Caco-2 (cell line): ENCODE measurements around the gene FGF19. TPM values are rescaled to one million over a fixed set of nuclear protein-coding genes. Genes with fewer than 3 reads are reported as not detected.

Source experiments
- BruUV-seq: library from RNA; stranded (reverse); fragments of 400-500 nt; replicated peaks from 2 replicates; lab custom pipeline; 2021; lab: Mats Ljungman, UMichigan
- CTCF ChIA-PET: fragments of 300-600 bp; sonication (Branson Sonifier 250); formaldehyde crosslinking; loops from one replicate; lab custom pipeline; 2022; ENCODE audit warnings: antibody characterized with exemption; lab: Charles Lee
- POLR2A ChIA-PET: fragments of 300-600 bp; sonication (Branson Sonifier 250); formaldehyde crosslinking; loops from one replicate; lab custom pipeline; 2022; ENCODE audit warnings: antibody characterized with exemption; lab: Charles Lee
- DNase-seq, 2 experiments: peaks; one replicate each; pipeline versions ENCODE4 v3.0.0 to v3.0.0-alpha.2; 2020 to 2022
- H3K27me3 ChIP-seq: replicated peaks from 2 replicates; pipeline ENCODE4 v1.6.0; 2011; ENCODE audit warnings: low read length; ENCODE audit not compliant: control insufficient read depth, insufficient read depth
- H3K36me3 ChIP-seq: 2 replicates; pipeline ENCODE4 v1.5.1; 2011; ENCODE audit warnings: low read length; ENCODE audit not compliant: control insufficient read depth, insufficient read depth
- H3K4me1 ChIP-seq: fragments of 250-450 bp; sonication (Bioruptor Pico); 2 replicates; pipeline ENCODE4 v1.5.1; 2020; ENCODE audit warnings: mild to moderate bottlenecking
- H3K4me3 ChIP-seq: 2 replicates; pipeline ENCODE4 v1.5.1; 2011; ENCODE audit warnings: low read depth, mild to moderate bottlenecking, control low read depth, low read length
- H3K9me3 ChIP-seq: fragments of 250-450 bp; sonication (Bioruptor Pico); 2 replicates; pipeline ENCODE4 v1.5.1; 2020; ENCODE audit warnings: mild to moderate bottlenecking, moderate library complexity
- H3K27ac Mint-ChIP-seq: one replicate; pipeline ENCODE4 v1.8.0; 2022; ENCODE audit warnings: mixed read lengths; ENCODE audit not compliant: unreplicated experiment
- H3K27me3 Mint-ChIP-seq: one replicate; pipeline ENCODE4 v1.8.0; 2022; ENCODE audit warnings: mixed read lengths; ENCODE audit not compliant: insufficient read depth, unreplicated experiment
- H3K36me3 Mint-ChIP-seq: one replicate; pipeline ENCODE4 v1.8.0; 2022; ENCODE audit warnings: mild to moderate bottlenecking, mixed read lengths; ENCODE audit not compliant: insufficient read depth, unreplicated experiment
- H3K4me1 Mint-ChIP-seq: one replicate; pipeline ENCODE4 v1.8.0; 2022; ENCODE audit warnings: low read depth, mixed read lengths; ENCODE audit not compliant: unreplicated experiment
- H3K4me3 Mint-ChIP-seq: one replicate; pipeline ENCODE4 v1.8.0; 2022; ENCODE audit warnings: mild to moderate bottlenecking, moderate library complexity, mixed read lengths; ENCODE audit not compliant: unreplicated experiment
- H3K9me3 Mint-ChIP-seq: one replicate; pipeline ENCODE4 v1.8.0; 2022; ENCODE audit warnings: mixed read lengths; ENCODE audit not compliant: unreplicated experiment
- intact Hi-C: fragments of 100-400 bp; cut with micrococcal nuclease; formaldehyde crosslinking; loops from one replicate; pipeline ENCODE4 v1.10.0; 2022; ENCODE audit not compliant: unreplicated experiment
- total RNA-seq: library from RNA; stranded (reverse); gene quantifications from 2 replicates; pipeline ENCODE4 v1.2.3, GENCODE V29; 2022
- TF ChIP-seq, protein P1 (sequence below), 2 experiments: fragments of 200-600 bp in 1 of 2; IDR thresholded peaks; 1 replicate in 1 of 2; 2 replicates in 1 of 2; pipeline versions ENCODE4 v1.5.1 to v1.8.0; 2011 to 2022; ENCODE audit warnings: antibody characterized with exemption in 1 of 2, control low read depth in 1 of 2, inconsistent platforms in 1 of 2, low read depth in 1 of 2, low read length in 1 of 2, mild to moderate bottlenecking in 1 of 2, moderate library complexity in 1 of 2; ENCODE audit not compliant: insufficient read depth in 1 of 2, severe bottlenecking in 1 of 2, unreplicated experiment in 1 of 2

The FGF19 gene
- total RNA-seq, 1 experiment from 2014 or later = 1.7 TPM

DNA sequence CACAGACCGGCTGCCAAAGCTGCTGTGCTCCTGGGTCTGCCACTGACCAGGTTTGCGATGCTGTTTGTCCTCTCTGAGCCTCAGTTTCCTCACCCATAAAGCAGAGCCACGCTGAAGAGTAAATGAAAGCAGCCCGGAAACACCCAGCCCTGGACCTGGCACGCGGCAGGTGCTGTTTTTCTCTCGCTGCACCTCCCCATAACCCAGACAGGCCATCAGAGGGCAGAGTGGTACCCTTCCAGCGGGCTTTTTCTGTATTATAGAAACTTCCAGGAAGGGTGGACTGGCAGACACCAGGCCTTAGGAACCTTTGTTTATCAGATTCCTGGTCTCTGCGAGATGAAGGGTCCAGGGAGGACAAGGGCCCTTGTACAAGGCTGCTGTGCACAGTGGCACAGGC, 17.9 kb upstream of the FGF19 start:
- H3K27me3 ChIP-seq = no peaks in the 10 kb centered on the region
- Mint-ChIP-seq H3K27ac (no peak overlapping the region), H3K36me3 (no peaks in the 10 kb centered on the region), H3K27me3 (peaks cover 5% of the 10 kb centered on the region), H3K4me3 (no peak overlapping the region), H3K4me1 (no peaks in the 10 kb centered on the region), H3K9me3 (no peaks in the 10 kb centered on the region)
- BruUV-seq = no TSS peak
- POLR2A ChIA-PET = no interaction called here
- H3K36me3 ChIP-seq = no peaks in the 10 kb centered on the region
- intact Hi-C loops = loop anchor here (1.0 kb wide), 1 partner anchor 167 kb away; no protein-coding TSS in a partner anchor
- H3K4me3 ChIP-seq = no peak overlapping the region
- no peaks in the 10 kb centered on the region for H3K9me3 ChIP-seq
- TF ChIP-seq, protein P1, sequence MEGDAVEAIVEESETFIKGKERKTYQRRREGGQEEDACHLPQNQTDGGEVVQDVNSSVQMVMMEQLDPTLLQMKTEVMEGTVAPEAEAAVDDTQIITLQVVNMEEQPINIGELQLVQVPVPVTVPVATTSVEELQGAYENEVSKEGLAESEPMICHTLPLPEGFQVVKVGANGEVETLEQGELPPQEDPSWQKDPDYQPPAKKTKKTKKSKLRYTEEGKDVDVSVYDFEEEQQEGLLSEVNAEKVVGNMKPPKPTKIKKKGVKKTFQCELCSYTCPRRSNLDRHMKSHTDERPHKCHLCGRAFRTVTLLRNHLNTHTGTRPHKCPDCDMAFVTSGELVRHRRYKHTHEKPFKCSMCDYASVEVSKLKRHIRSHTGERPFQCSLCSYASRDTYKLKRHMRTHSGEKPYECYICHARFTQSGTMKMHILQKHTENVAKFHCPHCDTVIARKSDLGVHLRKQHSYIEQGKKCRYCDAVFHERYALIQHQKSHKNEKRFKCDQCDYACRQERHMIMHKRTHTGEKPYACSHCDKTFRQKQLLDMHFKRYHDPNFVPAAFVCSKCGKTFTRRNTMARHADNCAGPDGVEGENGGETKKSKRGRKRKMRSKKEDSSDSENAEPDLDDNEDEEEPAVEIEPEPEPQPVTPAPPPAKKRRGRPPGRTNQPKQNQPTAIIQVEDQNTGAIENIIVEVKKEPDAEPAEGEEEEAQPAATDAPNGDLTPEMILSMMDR (IDR thresholded peaks at IDR 0.05; ENCODE audit: insufficient read depth in 1 of 2, low read depth in 1 of 2, low read length in 1 of 2, severe bottlenecking in 1 of 2, unreplicated experiment in 1 of 2) = peak; percentile 39 to 64
- DNase-seq = peak in 1 of 2 experiments; percentile 44
- H3K4me1 ChIP-seq = peaks cover 7% of the 10 kb centered on the region; the same call in 1 of the 2 replicates
- CTCF ChIA-PET = interaction anchor here (0.7 kb wide), 1 partner anchor 13 kb away, joined by 3 read pairs; no protein-coding TSS in a partner anchor

DNA sequence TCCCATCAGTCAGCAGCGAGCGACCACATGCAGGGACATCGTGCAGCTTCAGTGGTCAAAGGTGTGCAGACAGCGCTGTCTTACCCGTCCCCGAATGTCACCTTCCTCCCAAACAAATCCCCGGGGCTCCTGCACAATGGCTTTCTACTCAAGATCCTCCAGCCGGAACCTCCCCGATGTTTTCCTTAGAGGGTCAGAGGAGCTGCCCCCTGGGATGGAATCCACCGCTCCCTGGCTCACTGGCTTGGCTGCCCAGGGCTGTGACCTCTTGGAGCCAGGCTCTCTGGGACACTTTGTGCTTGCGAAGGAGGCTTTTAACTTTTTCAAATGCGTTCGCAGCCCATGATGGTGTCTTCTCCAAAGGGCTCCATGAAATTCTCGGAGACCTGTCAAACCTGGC, 17.3 kb upstream of the FGF19 start:
- Mint-ChIP-seq H3K27ac (no peak overlapping the region), H3K4me1 (no peaks in the 10 kb centered on the region), H3K4me3 (no peak overlapping the region), H3K27me3 (peaks cover 5% of the 10 kb centered on the region), H3K9me3 (no peaks in the 10 kb centered on the region), H3K36me3 (no peaks in the 10 kb centered on the region)
- BruUV-seq = no TSS peak
- H3K4me3 ChIP-seq = no peak overlapping the region
- no peaks in the 10 kb centered on the region for H3K36me3 ChIP-seq
- intact Hi-C loops = no loop called here
- TF ChIP-seq, protein P1 (IDR thresholded peaks at IDR 0.05; ENCODE audit: insufficient read depth in 1 of 2, low read depth in 1 of 2, low read length in 1 of 2, severe bottlenecking in 1 of 2, unreplicated experiment in 1 of 2) = no peak
- POLR2A ChIA-PET = no interaction called here
- peaks cover 3% of the 10 kb centered on the region; the same call in 1 of the 2 replicates for H3K4me1 ChIP-seq
- H3K27me3 ChIP-seq = no peaks in the 10 kb centered on the region
- DNase-seq = no peak
- CTCF ChIA-PET = interaction anchor here (0.7 kb wide), 1 partner anchor 12 kb away, joined by 3 read pairs; no protein-coding TSS in a partner anchor
- H3K9me3 ChIP-seq = no peaks in the 10 kb centered on the region

DNA sequence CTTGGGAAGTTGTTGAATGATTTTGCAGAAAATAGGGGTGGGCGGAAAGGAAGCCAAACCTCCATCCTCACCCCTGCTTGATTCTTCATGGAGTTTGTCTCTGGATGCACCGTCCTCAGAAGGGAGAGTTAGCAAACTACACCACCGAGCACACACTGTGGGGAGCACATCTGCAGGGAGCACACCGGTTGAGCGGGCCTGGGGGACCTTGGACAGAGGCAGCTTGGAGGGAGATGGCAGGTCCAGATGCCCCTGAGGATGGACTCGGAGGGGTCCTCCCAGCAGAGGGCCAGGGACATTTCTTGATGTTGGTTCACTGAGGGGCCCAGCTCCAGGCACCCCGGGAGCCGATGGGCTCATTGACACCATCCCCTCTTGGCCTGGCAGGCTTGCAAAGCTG, 15.1 kb upstream of the FGF19 start:
- CTCF ChIA-PET = interaction anchor here (1.1 to 1.5 kb wide), 4 partner anchors 8 to 170 kb away, joined by 3 to 10 read pairs (median 6); partner anchors contain the start of gene LTO1
- no peaks in the 10 kb centered on the region for H3K36me3 Mint-ChIP-seq
- intact Hi-C loops = no loop called here
- Histone ChIP-seq H3K9me3 (no peaks in the 10 kb centered on the region), H3K4me1 (no peaks in the 10 kb centered on the region), H3K36me3 (no peaks in the 10 kb centered on the region), H3K4me3 (no peak overlapping the region), H3K27me3 (no peaks in the 10 kb centered on the region)
- H3K4me3 Mint-ChIP-seq = no peak overlapping the region
- POLR2A ChIA-PET = no interaction called here
- H3K27ac Mint-ChIP-seq = no peak overlapping the region
- no TSS peak for BruUV-seq
- TF ChIP-seq, protein P1 (IDR thresholded peaks at IDR 0.05; ENCODE audit: insufficient read depth in 1 of 2, low read depth in 1 of 2, low read length in 1 of 2, severe bottlenecking in 1 of 2, unreplicated experiment in 1 of 2) = no peak
- H3K27me3 Mint-ChIP-seq = peaks cover 5% of the 10 kb centered on the region
- H3K4me1 Mint-ChIP-seq = no peaks in the 10 kb centered on the region
- DNase-seq = no peak
- H3K9me3 Mint-ChIP-seq = no peaks in the 10 kb centered on the region
